Mesothelial cell of epicardium (in vitro differentiated cells): ENCODE data around the gene ZKSCAN2. TPM values are rescaled to one million over a fixed set of nuclear protein-coding genes. Genes with fewer than 3 reads are reported as not detected.

Experiments
- DNase-seq, 2 experiments: peaks; one replicate each; pipeline ENCODE4 v3.0.0; 2021; ENCODE audit warnings: low spot score in 2 of 2; ENCODE audit not compliant: unreplicated experiment in 2 of 2
- H3K27ac Mint-ChIP-seq: 2 replicates; pipeline ENCODE4 v1.8.0; 2021; ENCODE audit warnings: mixed read lengths
- H3K27me3 Mint-ChIP-seq: 2 replicates; pipeline ENCODE4 v1.8.0; 2021; ENCODE audit warnings: low read depth, mixed read lengths
- H3K36me3 Mint-ChIP-seq: 2 replicates; pipeline ENCODE4 v1.8.0; 2021; ENCODE audit warnings: mixed read lengths
- H3K4me1 Mint-ChIP-seq: 2 replicates; pipeline ENCODE4 v1.8.0; 2021; ENCODE audit warnings: mixed read lengths
- H3K4me3 Mint-ChIP-seq: 2 replicates; pipeline ENCODE4 v1.8.0; 2021; ENCODE audit warnings: mild to moderate bottlenecking, moderate library complexity, mixed read lengths
- H3K9me3 Mint-ChIP-seq: 2 replicates; pipeline ENCODE4 v1.8.0; 2021; ENCODE audit warnings: mixed read lengths
- total RNA-seq: library from RNA; stranded (reverse); gene quantifications from 3 replicates; pipeline ENCODE4 v1.2.1, GENCODE V29; 2021
- TF ChIP-seq, protein P1 (sequence below): fragments of 200-600 bp; sonication (generic); IDR thresholded peaks from one replicate; pipeline ENCODE4 v1.5.0; 2021; ENCODE audit warnings: antibody characterized with exemption; ENCODE audit not compliant: unreplicated experiment

Gene ZKSCAN2
- 20.0 to 21.5 TPM (median 21.4 TPM) in 3 replicates for total RNA-seq

DNA sequence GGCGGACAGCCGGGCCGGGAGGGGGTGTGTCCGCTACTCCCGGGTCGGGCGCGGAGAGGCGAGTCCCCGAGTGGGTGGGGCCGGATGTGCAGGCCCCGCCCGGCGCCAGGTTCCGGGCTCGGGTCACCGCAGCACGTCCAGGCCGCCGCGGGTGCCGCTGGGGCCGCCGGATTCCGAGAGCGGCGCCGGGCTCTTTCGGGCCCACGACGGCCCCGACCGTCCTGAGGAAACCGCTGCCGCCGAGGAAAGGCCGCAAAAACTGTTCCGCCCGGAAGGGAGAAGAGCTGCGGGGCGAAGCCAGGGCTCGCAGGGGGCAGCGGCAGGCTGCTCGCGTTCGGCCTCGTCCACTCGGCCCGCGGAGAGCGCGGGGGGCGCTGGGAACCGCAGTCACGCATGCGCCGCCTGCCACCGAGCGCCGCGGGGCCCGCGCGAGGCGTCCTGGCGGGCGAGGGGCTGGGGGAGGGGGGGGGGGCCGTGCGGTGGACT lies at the start of gene ZKSCAN2:
Gene ZKSCAN2, minus strand, starts transcription at position 376 of the 486 bp plus-strand sequence. CDS start 718 bp downstream, outside the sequence.
- TF ChIP-seq, protein P1, sequence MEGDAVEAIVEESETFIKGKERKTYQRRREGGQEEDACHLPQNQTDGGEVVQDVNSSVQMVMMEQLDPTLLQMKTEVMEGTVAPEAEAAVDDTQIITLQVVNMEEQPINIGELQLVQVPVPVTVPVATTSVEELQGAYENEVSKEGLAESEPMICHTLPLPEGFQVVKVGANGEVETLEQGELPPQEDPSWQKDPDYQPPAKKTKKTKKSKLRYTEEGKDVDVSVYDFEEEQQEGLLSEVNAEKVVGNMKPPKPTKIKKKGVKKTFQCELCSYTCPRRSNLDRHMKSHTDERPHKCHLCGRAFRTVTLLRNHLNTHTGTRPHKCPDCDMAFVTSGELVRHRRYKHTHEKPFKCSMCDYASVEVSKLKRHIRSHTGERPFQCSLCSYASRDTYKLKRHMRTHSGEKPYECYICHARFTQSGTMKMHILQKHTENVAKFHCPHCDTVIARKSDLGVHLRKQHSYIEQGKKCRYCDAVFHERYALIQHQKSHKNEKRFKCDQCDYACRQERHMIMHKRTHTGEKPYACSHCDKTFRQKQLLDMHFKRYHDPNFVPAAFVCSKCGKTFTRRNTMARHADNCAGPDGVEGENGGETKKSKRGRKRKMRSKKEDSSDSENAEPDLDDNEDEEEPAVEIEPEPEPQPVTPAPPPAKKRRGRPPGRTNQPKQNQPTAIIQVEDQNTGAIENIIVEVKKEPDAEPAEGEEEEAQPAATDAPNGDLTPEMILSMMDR: no peak
- peak; percentile 74 to 82 for DNase-seq
- H3K9me3 Mint-ChIP-seq: no peaks in the 10 kb centered on the region
- H3K27ac Mint-ChIP-seq: peak within 1 kb of the TSS; percentile 99
- peak within 1 kb of the TSS; percentile 76 for H3K4me3 Mint-ChIP-seq
- H3K27me3 Mint-ChIP-seq: no peaks in the 10 kb centered on the region
- H3K4me1 Mint-ChIP-seq: peaks cover 43% of the 10 kb centered on the region
- H3K36me3 Mint-ChIP-seq: peaks cover 11% of the 10 kb centered on the region

DNA sequence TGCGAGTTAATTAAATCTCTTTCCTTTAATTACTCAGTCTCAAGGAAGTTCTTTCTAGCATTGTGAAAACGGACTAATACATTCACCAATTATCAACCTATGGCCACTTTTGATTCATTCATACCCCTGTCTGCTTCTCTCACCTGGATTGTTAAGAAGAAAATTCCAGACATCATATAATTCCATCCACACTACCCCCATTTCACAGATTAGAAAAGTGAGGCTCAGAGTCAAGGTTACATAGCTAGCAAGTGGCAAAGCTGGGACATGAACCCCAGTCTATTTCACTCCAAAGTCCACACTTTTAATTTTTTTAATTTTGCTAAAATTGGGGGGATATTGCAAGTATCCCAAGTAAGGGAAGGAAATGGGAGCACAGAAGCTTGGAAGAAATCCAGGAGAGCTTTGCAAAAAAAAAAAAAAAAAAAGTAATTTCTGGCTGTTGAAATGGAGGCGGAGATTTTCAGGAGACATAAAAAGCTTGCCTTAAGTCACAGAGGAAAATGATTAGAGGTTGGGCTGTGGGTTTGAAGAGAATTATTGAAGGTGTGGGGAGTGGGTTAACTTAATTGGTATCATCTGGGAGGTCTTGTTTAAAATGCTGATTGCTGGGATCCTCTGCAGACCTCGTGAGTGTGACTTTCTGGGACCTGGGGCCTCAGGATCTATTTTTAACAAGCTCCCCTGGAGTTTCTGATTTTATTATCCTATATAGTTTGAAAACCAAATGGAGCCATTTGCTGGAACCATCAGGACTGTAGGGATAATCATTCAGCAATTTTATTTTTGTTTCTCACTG lies 42.3 kb upstream of the ZKSCAN2 start:
- Mint-ChIP-seq H3K36me3 (no peaks in the 10 kb centered on the region), H3K9me3 (no peaks in the 10 kb centered on the region), H3K4me1 (peaks cover 11% of the 10 kb centered on the region), H3K27me3 (no peaks in the 10 kb centered on the region), H3K4me3 (no peak overlapping the region), H3K27ac (peak overlapping the region; percentile 15)
- DNase-seq: no peak
- TF ChIP-seq, protein P1: no peak

DNA sequence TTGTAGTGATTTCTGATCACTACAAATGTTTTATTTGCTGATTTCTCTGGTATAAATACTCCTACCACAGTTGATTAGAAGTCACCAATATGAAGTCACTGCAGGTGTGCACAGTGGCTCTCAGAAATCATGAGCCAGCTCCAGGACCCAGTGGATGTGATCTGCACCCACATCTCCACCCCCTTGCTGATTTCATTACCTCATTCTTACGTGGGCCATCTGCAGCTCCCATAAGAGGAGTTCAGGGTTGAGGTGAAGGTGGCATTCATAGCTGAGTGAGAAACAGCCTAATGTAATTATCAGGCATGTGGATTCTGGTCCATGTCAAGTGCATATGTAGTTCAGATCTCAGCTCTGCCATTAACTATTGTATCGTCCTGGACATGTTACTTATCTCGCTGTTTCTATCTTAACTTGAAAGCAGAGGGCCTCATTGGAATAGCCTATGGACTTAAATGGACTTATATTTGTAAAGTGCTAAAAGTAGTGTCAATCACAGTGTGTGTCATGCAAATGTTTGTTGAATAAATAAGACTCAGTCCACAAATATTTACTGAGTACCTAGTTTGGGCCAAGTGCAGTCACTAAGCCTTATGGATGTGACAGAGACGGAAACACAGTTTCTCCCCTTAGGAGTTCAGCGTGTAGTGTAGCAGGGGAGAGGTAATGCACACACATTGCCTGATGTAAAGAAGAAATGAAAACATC lies 40.7 kb upstream of the ZKSCAN2 start:
- TF ChIP-seq, protein P1: no peak
- no peak overlapping the region for H3K4me3 Mint-ChIP-seq
- peaks cover under 1% of the 10 kb centered on the region for H3K36me3 Mint-ChIP-seq
- H3K9me3 Mint-ChIP-seq: no peaks in the 10 kb centered on the region
- peaks cover 11% of the 10 kb centered on the region for H3K4me1 Mint-ChIP-seq
- no peak overlapping the region for H3K27ac Mint-ChIP-seq
- no peaks in the 10 kb centered on the region for H3K27me3 Mint-ChIP-seq
- no peak for DNase-seq

DNA sequence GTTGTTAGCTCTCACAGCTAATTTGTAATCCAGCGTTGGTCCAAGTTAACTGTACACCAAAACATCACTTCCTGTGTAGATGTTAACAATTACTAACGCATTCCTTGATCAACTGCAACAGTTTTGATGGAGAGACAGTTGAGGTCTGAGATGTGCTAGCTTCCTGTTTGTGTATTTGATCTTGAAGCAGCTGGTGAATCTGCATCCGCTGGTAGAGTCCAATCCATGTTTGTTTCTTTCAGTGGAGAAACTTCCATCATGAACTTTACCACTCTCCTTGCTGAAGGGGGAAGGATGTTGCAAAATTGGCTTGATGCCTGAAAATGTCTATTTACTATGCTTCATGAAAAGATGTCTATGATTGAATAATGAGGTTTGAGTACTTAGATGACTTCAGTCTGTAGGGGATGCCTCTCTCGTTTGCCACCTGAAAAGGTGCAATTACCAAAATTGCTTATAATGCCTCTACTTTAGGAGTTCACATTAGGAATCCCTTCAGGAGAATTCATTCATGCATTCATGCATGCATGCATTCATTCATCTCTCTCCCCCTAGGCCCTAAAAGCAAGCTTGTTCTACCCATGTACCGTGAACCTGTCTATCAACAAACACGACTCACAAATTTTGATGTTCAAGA lies 39.6 kb upstream of the ZKSCAN2 start:
- no peak overlapping the region for H3K27ac Mint-ChIP-seq
- TF ChIP-seq, protein P1: no peak
- no peak for DNase-seq
- H3K4me3 Mint-ChIP-seq: no peak overlapping the region
- H3K36me3 Mint-ChIP-seq: peaks cover 7% of the 10 kb centered on the region
- peaks cover 11% of the 10 kb centered on the region for H3K4me1 Mint-ChIP-seq
- H3K9me3 Mint-ChIP-seq: no peaks in the 10 kb centered on the region
- H3K27me3 Mint-ChIP-seq: no peaks in the 10 kb centered on the region

DNA sequence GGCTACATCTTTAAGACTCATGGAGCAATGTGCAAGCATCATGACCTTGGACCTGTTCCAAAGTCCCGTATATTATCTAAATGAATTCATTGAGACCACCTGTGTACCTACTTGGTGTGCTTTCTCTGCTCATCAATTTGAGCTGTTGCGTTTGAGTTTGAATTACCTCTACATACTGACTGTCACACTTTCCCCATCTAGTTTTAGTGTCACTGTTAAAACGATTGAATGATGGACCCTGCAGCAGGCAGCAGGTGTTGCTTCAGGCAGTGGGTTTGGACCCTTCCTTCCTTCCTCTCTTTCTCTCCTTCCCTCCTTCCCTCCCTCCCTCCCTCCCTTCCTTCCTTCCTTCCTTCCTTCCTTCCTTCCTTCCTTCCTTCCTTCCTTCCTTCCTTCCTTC lies 33.9 kb upstream of the ZKSCAN2 start:
- Mint-ChIP-seq H3K9me3 (no peaks in the 10 kb centered on the region), H3K4me1 (no peaks in the 10 kb centered on the region), H3K27me3 (no peaks in the 10 kb centered on the region), H3K4me3 (no peak overlapping the region), H3K36me3 (peaks cover 25% of the 10 kb centered on the region), H3K27ac (no peak overlapping the region)
- TF ChIP-seq, protein P1: no peak
- DNase-seq: no peak
